ENCODE measurements around the gene ZNF555.
"Not testable (repeated sequence)": the region's sequence is repeated elsewhere in the genome, so short reads cannot be mapped to it uniquely, and the experiment has no call there.

Gene ZNF555

DNA sequence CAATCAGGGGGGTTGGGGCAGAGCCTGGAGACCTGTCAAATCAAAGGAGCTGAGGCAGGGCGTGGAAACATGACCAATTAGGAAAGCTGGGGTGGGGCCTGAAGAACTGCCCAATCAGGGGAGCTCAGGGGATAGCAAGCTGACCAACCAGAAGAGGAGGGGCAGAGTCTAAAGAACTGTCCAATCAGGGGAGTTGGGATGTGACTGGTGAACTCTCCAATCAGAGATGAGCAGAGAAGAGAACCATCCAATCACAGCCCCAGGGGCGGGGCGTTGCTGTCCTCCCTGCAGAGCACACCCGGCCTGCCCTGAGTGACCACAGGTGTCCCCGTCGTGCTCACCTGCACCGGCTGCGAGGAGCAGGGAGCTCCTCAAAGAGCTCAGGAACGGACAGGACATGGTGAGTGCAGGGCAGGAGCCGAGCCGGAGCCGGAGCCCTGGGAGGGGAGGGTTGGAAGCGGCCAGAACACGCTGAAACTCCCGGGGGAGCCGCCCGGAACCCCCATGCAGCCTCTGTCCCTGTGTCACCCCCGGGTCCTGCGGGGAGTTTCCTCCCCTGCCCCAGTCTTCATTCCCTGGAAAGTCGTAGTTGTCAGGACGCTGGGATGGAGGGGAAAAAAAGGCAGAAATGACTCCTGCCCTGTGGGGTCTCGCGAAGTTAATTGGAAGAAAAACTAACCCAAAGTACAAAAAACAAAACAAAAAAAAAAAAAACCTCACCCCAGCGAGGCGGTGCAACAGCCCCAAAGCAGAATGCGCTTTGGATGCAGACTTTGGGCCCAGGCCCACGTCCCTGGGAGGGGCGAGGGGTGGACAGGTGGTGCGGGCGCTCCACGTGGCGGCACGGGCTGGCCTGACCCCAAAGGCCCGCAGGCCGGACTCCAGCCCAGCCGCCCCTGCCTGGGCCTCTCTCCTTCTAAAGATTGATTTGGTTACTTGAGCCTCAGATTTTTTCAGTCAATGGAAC lies 26.0 kb downstream of the ZNF555 start, which contains the start of gene ZNF556:
TSS of gene ZNF556 (plus strand) at position 311 of the 967 bp plus-strand sequence. CDS start at position 398, 87 bp downstream.
- in situ Hi-C loops (cut with HindIII; ENCODE audit: low sequenced_read_pairs): no loop called here
- no peak for DNase-seq (ENCODE audit: low read depth, low spot score)
- TF ChIP-seq, protein P1, sequence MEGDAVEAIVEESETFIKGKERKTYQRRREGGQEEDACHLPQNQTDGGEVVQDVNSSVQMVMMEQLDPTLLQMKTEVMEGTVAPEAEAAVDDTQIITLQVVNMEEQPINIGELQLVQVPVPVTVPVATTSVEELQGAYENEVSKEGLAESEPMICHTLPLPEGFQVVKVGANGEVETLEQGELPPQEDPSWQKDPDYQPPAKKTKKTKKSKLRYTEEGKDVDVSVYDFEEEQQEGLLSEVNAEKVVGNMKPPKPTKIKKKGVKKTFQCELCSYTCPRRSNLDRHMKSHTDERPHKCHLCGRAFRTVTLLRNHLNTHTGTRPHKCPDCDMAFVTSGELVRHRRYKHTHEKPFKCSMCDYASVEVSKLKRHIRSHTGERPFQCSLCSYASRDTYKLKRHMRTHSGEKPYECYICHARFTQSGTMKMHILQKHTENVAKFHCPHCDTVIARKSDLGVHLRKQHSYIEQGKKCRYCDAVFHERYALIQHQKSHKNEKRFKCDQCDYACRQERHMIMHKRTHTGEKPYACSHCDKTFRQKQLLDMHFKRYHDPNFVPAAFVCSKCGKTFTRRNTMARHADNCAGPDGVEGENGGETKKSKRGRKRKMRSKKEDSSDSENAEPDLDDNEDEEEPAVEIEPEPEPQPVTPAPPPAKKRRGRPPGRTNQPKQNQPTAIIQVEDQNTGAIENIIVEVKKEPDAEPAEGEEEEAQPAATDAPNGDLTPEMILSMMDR (IDR thresholded peaks at IDR 0.05; ENCODE audit: low read depth, low read length): no peak
- H3K4me3 ChIP-seq (ENCODE audit: low read depth, low read length): no peak within 1 kb of the TSS

DNA sequence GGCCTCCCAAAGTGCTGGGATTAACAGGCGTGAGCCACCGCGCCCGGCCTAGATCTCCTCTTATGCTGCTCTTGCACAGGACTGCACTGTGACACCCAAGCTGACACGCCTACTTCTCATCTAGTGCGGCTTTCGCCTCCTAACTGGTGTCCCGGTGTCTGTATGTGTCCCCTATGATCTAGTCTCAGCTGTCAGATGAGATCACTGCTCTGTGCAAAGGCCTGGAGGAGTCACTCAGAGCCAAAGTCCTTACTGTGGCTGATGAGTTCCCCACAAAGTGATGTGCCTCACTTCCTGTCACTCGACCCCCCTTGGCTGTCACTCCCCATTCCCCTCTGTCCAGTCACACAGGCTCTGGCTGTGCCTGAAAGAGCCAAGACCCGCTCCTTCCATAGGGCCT lies 28.3 kb downstream of the ZNF555 start:
- no peak for DNase-seq (ENCODE audit: low read depth, low spot score)
- no peak overlapping the region for H3K4me3 ChIP-seq (ENCODE audit: low read depth, low read length)
- in situ Hi-C loops (cut with HindIII; ENCODE audit: low sequenced_read_pairs): no loop called here
- TF ChIP-seq, protein P1 (IDR thresholded peaks at IDR 0.05; ENCODE audit: low read depth, low read length): no peak

DNA sequence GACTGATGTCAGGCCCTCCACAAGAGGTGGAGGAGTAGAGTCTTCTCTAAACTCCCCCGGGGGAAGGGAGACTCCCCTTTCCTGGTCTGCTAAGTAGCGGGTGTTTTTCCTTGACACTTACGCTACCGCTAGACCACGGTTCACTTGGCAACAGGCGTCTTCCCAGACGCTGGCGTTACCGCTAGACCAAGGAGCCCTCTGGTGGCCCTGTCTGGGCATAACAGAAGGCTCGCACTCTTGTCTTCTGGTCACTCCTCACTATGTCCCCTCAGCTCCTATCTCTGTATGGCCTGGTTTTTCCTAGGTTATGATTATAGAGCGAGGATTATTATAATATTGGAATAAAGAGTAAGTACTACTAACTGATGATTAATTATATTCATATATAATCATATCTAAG lies 30.9 kb downstream of the ZNF555 start:
- in situ Hi-C loops (cut with HindIII; ENCODE audit: low sequenced_read_pairs); H3K4me3 ChIP-seq (ENCODE audit: low read depth, low read length); DNase-seq (ENCODE audit: low read depth, low spot score): not testable (repeated sequence)

DNA sequence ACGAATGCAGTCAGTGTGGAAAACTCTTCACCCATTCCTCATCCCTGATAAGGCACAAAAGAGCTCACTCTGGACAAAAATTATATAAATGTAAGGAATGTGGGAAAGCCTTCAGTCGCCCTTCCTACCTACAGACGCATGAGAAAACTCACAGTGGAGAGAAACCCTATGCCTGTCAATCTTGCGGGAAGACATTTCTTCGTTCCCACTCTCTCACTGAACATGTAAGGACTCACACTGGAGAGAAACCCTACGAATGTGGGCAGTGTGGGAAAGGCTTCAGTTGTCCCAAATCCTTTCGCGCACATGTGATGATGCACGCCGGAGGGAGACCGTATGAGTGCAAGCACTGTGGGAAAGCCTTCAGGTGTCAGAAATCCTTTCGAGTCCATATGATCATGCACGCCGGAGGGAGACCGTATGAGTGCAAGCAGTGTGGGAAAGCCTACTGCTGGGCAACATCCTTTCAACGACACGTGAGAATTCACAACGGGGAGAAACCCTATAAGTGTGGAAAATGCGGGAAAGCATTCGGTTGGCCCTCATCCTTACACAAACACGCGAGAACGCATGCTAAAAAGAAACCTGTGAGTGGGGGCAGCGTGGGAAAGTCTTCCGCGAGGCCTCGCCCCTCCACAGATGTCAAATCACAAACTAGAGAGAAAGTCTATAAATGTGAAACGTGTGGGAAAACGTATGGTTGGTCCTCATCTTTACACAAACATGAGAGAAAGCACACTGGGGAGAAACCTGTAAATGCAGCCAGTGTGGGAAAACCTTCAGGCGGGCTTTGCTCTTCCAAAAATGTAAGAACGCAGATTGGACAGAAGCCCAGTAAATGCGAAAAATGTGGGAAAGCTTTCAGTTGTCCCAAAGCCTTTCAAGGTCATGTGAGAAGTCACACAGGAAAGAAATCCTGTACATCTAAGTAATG lies 36.4 kb downstream of the ZNF555 start:
- H3K4me3 ChIP-seq (ENCODE audit: low read depth, low read length): no peak overlapping the region
- in situ Hi-C loops (cut with HindIII; ENCODE audit: low sequenced_read_pairs): no loop called here
- TF ChIP-seq, protein P1 (IDR thresholded peaks at IDR 0.05; ENCODE audit: low read depth, low read length): no peak
- DNase-seq (ENCODE audit: low read depth, low spot score): no peak

DNA sequence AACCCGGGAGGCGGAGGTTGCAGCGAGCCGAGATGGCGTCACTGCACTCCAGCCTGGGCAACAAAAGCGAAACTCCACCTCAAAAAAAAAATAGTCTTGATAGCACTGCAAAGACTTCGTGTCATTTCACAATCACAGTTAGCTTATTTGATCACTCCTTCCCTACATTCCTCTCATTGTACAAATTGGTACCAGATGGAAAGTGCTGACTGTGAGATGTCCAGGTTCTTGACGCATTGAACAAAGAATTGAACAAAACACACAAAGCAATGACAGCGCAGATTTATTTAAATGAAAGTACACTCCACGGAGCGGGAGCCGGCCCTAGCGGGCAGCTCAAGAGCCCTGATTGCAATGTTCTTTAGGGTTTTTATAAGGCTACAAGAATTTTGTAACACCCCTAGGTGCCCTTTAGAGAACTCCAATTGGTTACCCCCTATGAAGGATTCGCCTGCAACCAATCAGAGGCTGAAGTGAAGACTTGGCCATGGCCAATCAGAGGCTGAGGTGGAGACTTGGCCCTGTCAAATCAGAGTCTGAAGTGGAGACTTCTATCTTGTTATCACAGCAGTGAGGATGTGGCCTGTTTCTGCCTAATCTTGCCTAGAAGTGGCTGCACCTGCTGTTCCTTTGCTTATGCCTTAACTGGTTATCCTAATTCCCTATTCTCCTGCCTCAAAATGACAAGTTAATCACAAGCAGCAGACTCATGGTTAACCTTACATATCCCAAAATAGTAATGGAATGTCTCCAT lies 42.6 kb downstream of the ZNF555 start:
- TF ChIP-seq, protein P1 (IDR thresholded peaks at IDR 0.05; ENCODE audit: low read depth, low read length): no peak
- no peak overlapping the region for H3K4me3 ChIP-seq (ENCODE audit: low read depth, low read length)
- in situ Hi-C loops (cut with HindIII; ENCODE audit: low sequenced_read_pairs): no loop called here
- no peak for DNase-seq (ENCODE audit: low read depth, low spot score)

DNA sequence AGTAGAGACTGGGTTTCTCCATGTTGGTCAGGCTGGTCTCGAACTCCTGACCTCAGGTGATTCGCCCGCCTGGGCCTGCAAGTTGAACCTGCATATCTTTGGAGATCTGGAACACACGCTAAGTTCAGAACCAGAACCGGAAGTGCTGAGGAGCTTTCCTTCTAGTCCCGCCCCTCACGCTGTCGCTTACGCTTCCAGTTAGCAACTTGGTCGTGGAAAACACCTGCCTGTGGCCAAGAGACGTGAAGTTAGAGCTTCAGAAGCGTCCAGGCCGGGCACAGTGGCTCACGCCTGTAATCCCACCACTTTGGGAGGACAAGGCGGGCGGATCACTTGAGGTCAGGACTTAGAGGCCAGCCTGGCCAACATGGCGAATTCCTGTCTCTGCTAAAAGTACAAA lies 44.5 kb downstream of the ZNF555 start:
- TF ChIP-seq, protein P1 (IDR thresholded peaks at IDR 0.05; ENCODE audit: low read depth, low read length): no peak
- in situ Hi-C loops (cut with HindIII; ENCODE audit: low sequenced_read_pairs): no loop called here
- DNase-seq (ENCODE audit: low read depth, low spot score): no peak
- no peak overlapping the region for H3K4me3 ChIP-seq (ENCODE audit: low read depth, low read length)

Data from astrocyte of the spinal cord (primary cell).